Peyer's patch (tissue), 4 donors: ENCODE data around the gene TIMM10B. TPM values are rescaled to one million over a fixed set of nuclear protein-coding genes. Genes with fewer than 3 reads are reported as not detected.
A peak's percentile ranks its signal among the peaks of the same experiment; 100 is the strongest.

Experiments used
- DNase-seq, 3 donors: peaks; one replicate each; pipeline ENCODE4 v3.0.0-alpha.2; 2017 to 2019
- H3K27ac ChIP-seq, 4 donors: fragments of 200-600 bp; sonication (generic); one replicate each; pipeline ENCODE4 v1.5.1; 2016 to 2019
- H3K27me3 ChIP-seq, 2 donors: fragments of 200-600 bp; sonication (generic); one replicate each; pipeline ENCODE4 v1.5.1; 2019
- H3K36me3 ChIP-seq, 3 donors: fragments of 200-600 bp; sonication (generic); one replicate each; pipeline ENCODE4 v1.5.1; 2016 to 2019
- H3K4me1 ChIP-seq, 4 donors: fragments of 200-600 bp; sonication (generic); one replicate each; pipeline ENCODE4 v1.5.1; 2016 to 2019
- H3K4me3 ChIP-seq, 4 donors: fragments of 200-600 bp; sonication (generic); 1 replicate in 3 of 4; 2 replicates in 1 of 4; pipeline ENCODE4 v1.5.1; 2016 to 2019; ENCODE audit warnings: mild to moderate bottlenecking in 1 of 4
- H3K9me3 ChIP-seq, 4 donors: fragments of 200-600 bp; sonication (generic); one replicate each; pipeline ENCODE4 v1.5.1; 2016 to 2019; ENCODE audit warnings: mild to moderate bottlenecking in 1 of 4
- POLR2A ChIP-seq, 2 donors: fragments of 450-650 bp; IDR thresholded peaks; one replicate each; pipeline ENCODE4 v1.5.1; 2017; ENCODE audit warnings: antibody characterized with exemption in 2 of 2, mild to moderate bottlenecking in 2 of 2, moderate library complexity in 2 of 2
- total RNA-seq, 4 donors: library from RNA; depleted of rRNA; stranded (reverse); fragments of >200 nt; gene quantifications; one replicate each; pipeline ENCODE4 v1.1.0, GENCODE V29; 2016
- TF ChIP-seq, protein P1 (sequence below), 6 experiments: fragments of 450-650 bp in 4 of 6; fragments of 200-600 bp in 2 of 6; sonication (generic) in 1 of 6; IDR thresholded peaks; one replicate each; pipeline ENCODE4 v1.5.1; 2017 to 2019; ENCODE audit warnings: antibody characterized with exemption in 6 of 6, mild to moderate bottlenecking in 3 of 6, moderate library complexity in 1 of 6

TIMM10B gene
- total RNA-seq, 4 donors from 2014 or later: 57.1 to 73.3 (median 66.6) TPM

DNA sequence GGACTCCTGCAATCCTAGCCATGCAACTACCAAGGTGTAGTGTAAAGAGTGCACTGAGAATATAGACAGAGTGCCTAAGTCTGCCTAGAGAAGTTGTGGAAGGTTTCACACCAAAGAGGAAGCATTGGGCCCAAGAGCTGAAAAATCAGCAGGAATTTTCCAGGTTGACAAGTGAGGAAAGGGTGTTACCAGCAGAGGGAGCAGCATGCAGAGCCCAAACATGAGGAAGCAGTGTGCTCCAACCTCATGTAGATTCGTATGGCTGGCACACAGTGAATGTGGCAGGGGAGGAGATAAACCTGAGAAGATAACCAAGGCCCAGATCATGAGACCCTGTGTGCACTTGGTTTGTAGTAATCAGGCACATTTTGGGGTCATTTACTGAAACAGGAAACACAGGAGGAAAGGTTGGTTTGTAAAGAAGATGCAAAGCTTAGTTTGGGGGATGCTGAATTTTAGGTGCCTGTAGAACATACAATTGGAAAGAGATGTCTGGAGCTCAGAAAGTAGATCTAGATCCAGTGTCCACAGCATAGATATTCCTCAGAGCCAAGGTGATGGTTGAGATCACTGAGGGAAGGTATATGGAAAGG lies 42.2 kb upstream of the TIMM10B start:
- H3K4me3 ChIP-seq: no peak overlapping the region
- H3K9me3 ChIP-seq: no peaks in the 10 kb centered on the region
- H3K27me3 ChIP-seq: no peaks in the 10 kb centered on the region
- no peak overlapping the region for H3K27ac ChIP-seq
- TF ChIP-seq, protein P1, sequence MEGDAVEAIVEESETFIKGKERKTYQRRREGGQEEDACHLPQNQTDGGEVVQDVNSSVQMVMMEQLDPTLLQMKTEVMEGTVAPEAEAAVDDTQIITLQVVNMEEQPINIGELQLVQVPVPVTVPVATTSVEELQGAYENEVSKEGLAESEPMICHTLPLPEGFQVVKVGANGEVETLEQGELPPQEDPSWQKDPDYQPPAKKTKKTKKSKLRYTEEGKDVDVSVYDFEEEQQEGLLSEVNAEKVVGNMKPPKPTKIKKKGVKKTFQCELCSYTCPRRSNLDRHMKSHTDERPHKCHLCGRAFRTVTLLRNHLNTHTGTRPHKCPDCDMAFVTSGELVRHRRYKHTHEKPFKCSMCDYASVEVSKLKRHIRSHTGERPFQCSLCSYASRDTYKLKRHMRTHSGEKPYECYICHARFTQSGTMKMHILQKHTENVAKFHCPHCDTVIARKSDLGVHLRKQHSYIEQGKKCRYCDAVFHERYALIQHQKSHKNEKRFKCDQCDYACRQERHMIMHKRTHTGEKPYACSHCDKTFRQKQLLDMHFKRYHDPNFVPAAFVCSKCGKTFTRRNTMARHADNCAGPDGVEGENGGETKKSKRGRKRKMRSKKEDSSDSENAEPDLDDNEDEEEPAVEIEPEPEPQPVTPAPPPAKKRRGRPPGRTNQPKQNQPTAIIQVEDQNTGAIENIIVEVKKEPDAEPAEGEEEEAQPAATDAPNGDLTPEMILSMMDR (IDR thresholded peaks at IDR 0.05): peak in 5 of 6 experiments; percentile 22 to 82 (median 77)
- TF ChIP-seq POLR2A (IDR thresholded peaks at IDR 0.05): no peak
- peaks cover 0 to 6% (median 2%) of the 10 kb centered on the region in 4 donors for H3K4me1 ChIP-seq
- peak in 2 of 3 donors; percentile 22 to 79 for DNase-seq
- H3K36me3 ChIP-seq: no peaks in the 10 kb centered on the region

DNA sequence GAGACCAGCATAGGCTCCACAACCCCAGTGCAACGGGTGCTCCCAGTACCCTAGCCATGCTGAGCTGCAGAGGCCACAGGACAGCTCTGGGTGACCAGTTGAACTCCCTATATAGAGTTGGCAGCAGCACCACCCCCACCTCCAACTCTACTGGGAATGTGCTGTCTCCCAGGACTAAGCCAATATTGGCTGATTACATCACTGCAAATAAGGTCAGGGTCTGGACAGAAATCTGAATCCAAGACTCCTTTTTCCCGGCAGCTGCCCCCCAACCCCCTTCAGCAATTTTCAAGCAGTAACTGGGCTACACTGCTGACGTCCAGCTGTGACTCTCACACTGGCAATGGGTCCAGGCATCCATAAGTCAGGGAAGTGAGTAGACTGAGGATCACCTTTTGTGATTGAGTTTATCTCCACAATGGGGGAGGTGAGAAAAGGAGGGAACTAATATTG lies 40.4 kb upstream of the TIMM10B start, which contains the start of gene HPX:
Gene HPX, minus strand, starts transcription at position 82 of the 453 bp plus-strand sequence. Its CDS starts 24 bp downstream, at position 58.
- peaks cover 0 to 6% (median 2%) of the 10 kb centered on the region in 4 donors for H3K4me1 ChIP-seq
- H3K27ac ChIP-seq: no peak within 1 kb of the TSS

DNA sequence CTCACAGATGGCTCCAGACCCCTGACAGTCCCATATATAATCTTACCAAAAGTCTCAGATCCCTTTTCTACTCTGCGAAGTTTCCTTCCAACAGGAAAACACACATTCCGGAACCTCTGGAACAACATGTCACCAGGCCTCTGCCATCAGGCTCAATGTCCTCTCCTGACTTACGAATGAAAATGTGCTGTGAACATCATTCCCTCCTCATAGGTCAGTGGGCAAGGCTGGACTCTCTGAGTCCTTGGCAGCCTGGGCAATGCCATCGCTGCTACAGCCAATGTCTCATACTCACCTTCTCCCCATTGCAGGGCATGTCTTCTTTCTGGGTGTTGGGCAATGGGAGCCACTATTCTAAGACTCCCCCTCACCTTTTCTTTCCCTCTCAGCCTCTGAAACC lies 38.9 kb upstream of the TIMM10B start:
- Histone ChIP-seq H3K4me1 (peaks cover 0 to 6% (median 2%) of the 10 kb centered on the region in 4 donors), H3K9me3 (no peaks in the 10 kb centered on the region), H3K4me3 (no peak overlapping the region), H3K27ac (no peak overlapping the region), H3K27me3 (no peaks in the 10 kb centered on the region), H3K36me3 (no peaks in the 10 kb centered on the region)
- DNase-seq: no peak
- no peak for TF ChIP-seq POLR2A (IDR thresholded peaks at IDR 0.05)
- TF ChIP-seq, protein P1 (IDR thresholded peaks at IDR 0.05): no peak

More for the DNA sequence above, 40.4 kb upstream of the TIMM10B start, which contains the start of gene HPX:
- Histone ChIP-seq H3K9me3 (no peaks in the 10 kb centered on the region), H3K27me3 (no peaks in the 10 kb centered on the region), H3K36me3 (no peaks in the 10 kb centered on the region), H3K4me3 (peak within 1 kb of the TSS in 1 of 4 donors; percentile 11)
- TF ChIP-seq, protein P1 (IDR thresholded peaks at IDR 0.05): no peak
- no peak for TF ChIP-seq POLR2A (IDR thresholded peaks at IDR 0.05)
- DNase-seq: no peak

DNA sequence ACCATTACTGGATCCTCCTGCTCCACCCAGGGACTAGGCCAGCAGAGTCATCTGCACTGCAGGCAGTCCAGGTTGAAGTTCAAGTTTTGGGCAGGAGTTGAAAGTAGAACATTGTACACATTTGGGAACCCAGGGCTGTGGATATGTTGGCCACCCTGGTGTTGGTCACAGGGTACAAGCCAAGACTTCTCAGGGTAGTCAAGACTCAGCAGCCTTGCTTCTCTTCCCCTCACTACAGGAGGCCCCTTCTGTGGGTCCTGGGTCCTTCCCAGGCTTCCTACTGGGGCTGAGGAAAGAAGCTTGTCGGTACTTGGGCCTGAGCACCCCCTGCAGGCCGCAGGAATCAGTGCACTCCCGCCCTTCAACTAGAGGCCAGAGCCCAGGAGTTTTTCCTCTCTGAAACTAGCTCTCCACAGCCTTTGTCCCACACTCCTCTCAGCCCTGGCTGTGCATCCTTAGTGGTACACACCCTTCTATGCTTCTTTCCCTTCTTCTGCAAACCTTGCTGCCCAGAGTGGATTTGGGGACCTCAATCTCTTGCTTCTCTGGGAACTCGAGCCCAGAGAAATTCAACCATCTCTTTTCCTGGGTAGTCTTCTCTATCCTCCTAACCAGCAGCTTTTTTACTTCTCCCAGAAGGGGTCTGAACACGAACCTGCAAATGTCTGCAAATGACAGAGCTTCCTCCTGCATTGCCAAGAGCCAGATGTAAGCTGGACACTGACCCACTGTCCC lies 37.9 kb upstream of the TIMM10B start:
- Histone ChIP-seq H3K4me3 (no peak overlapping the region), H3K9me3 (no peaks in the 10 kb centered on the region), H3K27ac (no peak overlapping the region), H3K36me3 (peaks cover 0 to 7% (median 0%) of the 10 kb centered on the region in 3 donors), H3K4me1 (peaks cover 0 to 4% (median under 1%) of the 10 kb centered on the region in 4 donors), H3K27me3 (no peaks in the 10 kb centered on the region)
- TF ChIP-seq POLR2A (IDR thresholded peaks at IDR 0.05): no peak
- TF ChIP-seq, protein P1 (IDR thresholded peaks at IDR 0.05): peak; percentile 68 to 79 (median 76)
- peak; percentile 51 to 73 (median 67) for DNase-seq

DNA sequence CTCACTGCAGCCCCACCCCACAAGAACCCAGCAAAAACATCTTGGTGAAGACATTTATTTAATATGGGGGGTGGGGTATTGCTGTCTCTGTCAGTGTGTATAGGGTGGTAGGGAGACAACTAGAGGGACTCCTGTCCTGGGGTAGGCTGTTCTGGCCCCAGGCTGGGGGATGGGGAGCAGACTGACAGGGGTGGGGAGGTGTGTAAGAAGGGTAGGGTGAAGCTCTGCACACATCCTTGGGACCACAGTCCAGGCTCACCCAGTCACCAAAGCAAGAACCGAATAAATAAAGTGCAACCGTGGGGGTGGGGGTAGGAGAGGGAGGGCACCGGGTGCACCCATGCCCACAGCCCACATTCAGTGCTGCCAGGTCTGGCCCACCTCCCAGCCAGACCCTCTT lies 32.7 kb upstream of the TIMM10B start:
- Histone ChIP-seq H3K36me3 (peaks cover 0 to 58% (median 0%) of the 10 kb centered on the region in 3 donors), H3K9me3 (no peaks in the 10 kb centered on the region), H3K4me1 (no peaks in the 10 kb centered on the region), H3K27ac (no peak overlapping the region), H3K27me3 (no peaks in the 10 kb centered on the region), H3K4me3 (no peak overlapping the region)
- TF ChIP-seq, protein P1 (IDR thresholded peaks at IDR 0.05): no peak
- no peak for TF ChIP-seq POLR2A (IDR thresholded peaks at IDR 0.05)
- no peak for DNase-seq
